ENCODE measurements around the gene ELMO1. TPM values are rescaled to one million over a fixed set of nuclear protein-coding genes. Genes with fewer than 3 reads are reported as not detected.

ELMO1 gene
- polyA plus RNA-seq, 2 of the 4 experiments (the other 2 are of a cell fraction): 2.3 to 6.1 TPM

GRCh38 chr7:37153376-37153775 lies 295.3 kb downstream of the ELMO1 start:
- no peak for DNase-seq (ENCODE audit: low read depth in 1 of 2, low spot score in 1 of 2)
- CTCF ChIA-PET: interaction anchor here (1.8 to 1.9 kb wide), 2 partner anchors 29 to 186 kb away, joined by 4 to 9 read pairs; no protein-coding TSS in a partner anchor
- 58% methylated on average over 6 of the region's 6 CpGs for WGBS (ENCODE audit: missing lambda C conversion rate)

GRCh38 chr7:37151741-37152413 lies 296.8 kb downstream of the ELMO1 start:
- no peak for DNase-seq (ENCODE audit: low read depth in 1 of 2, low spot score in 1 of 2)
- no peaks in the 10 kb centered on the region for H3K4me1 ChIP-seq
- ChIA-PET POLR2A (no interaction called here), CTCF (interaction anchor here (1.0 kb wide), 1 partner anchor 30 kb away, joined by 3 read pairs; no protein-coding TSS in a partner anchor)
- no peak for TF ChIP-seq HOXA7 (CRISPR knock-in tag; IDR thresholded peaks at IDR 0.05)
- no peak for TF ChIP-seq JUNB (IDR thresholded peaks at IDR 0.05)
- TF ChIP-seq JUN (IDR thresholded peaks at IDR 0.05): no peak
- TF ChIP-seq FOXS1 (CRISPR knock-in tag; IDR thresholded peaks at IDR 0.05): no peak
- TF ChIP-seq CEBPB (IDR thresholded peaks at IDR 0.05): no peak
- TF ChIP-seq RAD21 (conservative IDR thresholded peaks at IDR 0.05 in 1 of 2, IDR thresholded peaks at IDR 0.05 in 1 of 2): no peak
- TF ChIP-seq ELK1 (IDR thresholded peaks at IDR 0.05; ENCODE audit: low read depth, low read length): no peak
- TF ChIP-seq MAFK (IDR thresholded peaks at IDR 0.05; ENCODE audit: partially characterized antibody): no peak
- TF ChIP-seq, protein P1, sequence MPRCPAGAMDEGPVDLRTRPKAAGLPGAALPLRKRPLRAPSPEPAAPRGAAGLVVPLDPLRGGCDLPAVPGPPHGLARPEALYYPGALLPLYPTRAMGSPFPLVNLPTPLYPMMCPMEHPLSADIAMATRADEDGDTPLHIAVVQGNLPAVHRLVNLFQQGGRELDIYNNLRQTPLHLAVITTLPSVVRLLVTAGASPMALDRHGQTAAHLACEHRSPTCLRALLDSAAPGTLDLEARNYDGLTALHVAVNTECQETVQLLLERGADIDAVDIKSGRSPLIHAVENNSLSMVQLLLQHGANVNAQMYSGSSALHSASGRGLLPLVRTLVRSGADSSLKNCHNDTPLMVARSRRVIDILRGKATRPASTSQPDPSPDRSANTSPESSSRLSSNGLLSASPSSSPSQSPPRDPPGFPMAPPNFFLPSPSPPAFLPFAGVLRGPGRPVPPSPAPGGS (IDR thresholded peaks at IDR 0.05): no peak
- TF ChIP-seq, protein P2, sequence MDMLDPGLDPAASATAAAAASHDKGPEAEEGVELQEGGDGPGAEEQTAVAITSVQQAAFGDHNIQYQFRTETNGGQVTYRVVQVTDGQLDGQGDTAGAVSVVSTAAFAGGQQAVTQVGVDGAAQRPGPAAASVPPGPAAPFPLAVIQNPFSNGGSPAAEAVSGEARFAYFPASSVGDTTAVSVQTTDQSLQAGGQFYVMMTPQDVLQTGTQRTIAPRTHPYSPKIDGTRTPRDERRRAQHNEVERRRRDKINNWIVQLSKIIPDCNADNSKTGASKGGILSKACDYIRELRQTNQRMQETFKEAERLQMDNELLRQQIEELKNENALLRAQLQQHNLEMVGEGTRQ (IDR thresholded peaks at IDR 0.05): no peak
- TF ChIP-seq PHF8 (IDR thresholded peaks at IDR 0.05; ENCODE audit: borderline replicate concordance, low read depth): no peak
- no peak for TF ChIP-seq FOSL2 (IDR thresholded peaks at IDR 0.05)
- TF ChIP-seq FOSL2 (CRISPR knock-in tag; IDR thresholded peaks at IDR 0.05): no peak
- no peak for TF ChIP-seq CHD4 (IDR thresholded peaks at IDR 0.05; ENCODE audit: borderline replicate concordance)
- TF ChIP-seq ZC3H11A (IDR thresholded peaks at IDR 0.05): no peak
- TF ChIP-seq RCOR1 (IDR thresholded peaks at IDR 0.05; ENCODE audit: low read depth, low read length): no peak
- TF ChIP-seq MAZ (IDR thresholded peaks at IDR 0.05; ENCODE audit: borderline replicate concordance, low read depth, low read length): no peak
- TF ChIP-seq FOSB (CRISPR knock-in tag; IDR thresholded peaks at IDR 0.05): no peak
- H3K9me3 ChIP-seq: no peaks in the 10 kb centered on the region
- FAIRE-seq: no peak
- no peak overlapping the region for H3K4me3 ChIP-seq
- ATAC-seq: no peak
- WGBS (ENCODE audit: missing lambda C conversion rate): 67% methylated on average over 7 of the region's 7 CpGs
- no peak overlapping the region for H3K4me2 ChIP-seq
- H3K27ac ChIP-seq: no peak overlapping the region

More at GRCh38 chr7:37153376-37153775, 295.3 kb downstream of the ELMO1 start:
- H3K27ac ChIP-seq: no peak overlapping the region
- H3K4me2 ChIP-seq: no peak overlapping the region
- no peak overlapping the region for H3K4me3 ChIP-seq
- ATAC-seq: no peak
- no peaks in the 10 kb centered on the region for H3K4me1 ChIP-seq
- TF ChIP-seq GATA3 (IDR thresholded peaks at IDR 0.05; ENCODE audit: borderline replicate concordance): no peak
- TF ChIP-seq, protein P2 (IDR thresholded peaks at IDR 0.05): no peak
- TF ChIP-seq FOXS1 (CRISPR knock-in tag; IDR thresholded peaks at IDR 0.05): no peak
- no peak for TF ChIP-seq POLR2A (IDR thresholded peaks at IDR 0.05; ENCODE audit: low read length)
- no peak for TF ChIP-seq CHD4 (IDR thresholded peaks at IDR 0.05; ENCODE audit: borderline replicate concordance)
- no peak for TF ChIP-seq CEBPB (IDR thresholded peaks at IDR 0.05)
- no peak for TF ChIP-seq CHD2 (IDR thresholded peaks at IDR 0.05; ENCODE audit: low read length, partially characterized antibody)
- TF ChIP-seq, protein P3, sequence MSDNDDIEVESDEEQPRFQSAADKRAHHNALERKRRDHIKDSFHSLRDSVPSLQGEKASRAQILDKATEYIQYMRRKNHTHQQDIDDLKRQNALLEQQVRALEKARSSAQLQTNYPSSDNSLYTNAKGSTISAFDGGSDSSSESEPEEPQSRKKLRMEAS (IDR thresholded peaks at IDR 0.05): no peak
- TF ChIP-seq, protein P4, sequence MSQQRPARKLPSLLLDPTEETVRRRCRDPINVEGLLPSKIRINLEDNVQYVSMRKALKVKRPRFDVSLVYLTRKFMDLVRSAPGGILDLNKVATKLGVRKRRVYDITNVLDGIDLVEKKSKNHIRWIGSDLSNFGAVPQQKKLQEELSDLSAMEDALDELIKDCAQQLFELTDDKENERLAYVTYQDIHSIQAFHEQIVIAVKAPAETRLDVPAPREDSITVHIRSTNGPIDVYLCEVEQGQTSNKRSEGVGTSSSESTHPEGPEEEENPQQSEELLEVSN (IDR thresholded peaks at IDR 0.05; ENCODE audit: borderline replicate concordance, low read depth): no peak
- no peak for TF ChIP-seq RARB (CRISPR knock-in tag; IDR thresholded peaks at IDR 0.05)
- TF ChIP-seq RFX5 (IDR thresholded peaks at IDR 0.05): no peak
- no peak for TF ChIP-seq POLR2AphosphoS2 (conservative IDR thresholded peaks at IDR 0.05; ENCODE audit: low read length)
- TF ChIP-seq EHMT2 (IDR thresholded peaks at IDR 0.05; ENCODE audit: low read depth): no peak
- no peak for TF ChIP-seq ATOH8 (CRISPR knock-in tag; IDR thresholded peaks at IDR 0.05; ENCODE audit: low read depth)
- no peak for TF ChIP-seq MAFK (IDR thresholded peaks at IDR 0.05; ENCODE audit: partially characterized antibody)
- no peak for TF ChIP-seq ESRRA (IDR thresholded peaks at IDR 0.05; ENCODE audit: borderline replicate concordance, low read length)
- TF ChIP-seq ZC3H11A (IDR thresholded peaks at IDR 0.05): no peak
- TF ChIP-seq JUN (IDR thresholded peaks at IDR 0.05): no peak
- TF ChIP-seq, protein P1 (IDR thresholded peaks at IDR 0.05): no peak
- POLR2A ChIA-PET: no interaction called here
- H3K9me3 ChIP-seq: no peaks in the 10 kb centered on the region
- FAIRE-seq: no peak

All from A549 (cell line).